ENCODE results near the gene WDFY1. TPM values are rescaled to one million over a fixed set of nuclear protein-coding genes. Genes with fewer than 3 reads are reported as not detected.
"Not testable (repeated sequence)": the region's sequence is repeated elsewhere in the genome, so short reads cannot be mapped to it uniquely, and the experiment has no call there.

Gene WDFY1
- total RNA-seq, 1 experiment from 2014 or later: 77.7 TPM

DNA sequence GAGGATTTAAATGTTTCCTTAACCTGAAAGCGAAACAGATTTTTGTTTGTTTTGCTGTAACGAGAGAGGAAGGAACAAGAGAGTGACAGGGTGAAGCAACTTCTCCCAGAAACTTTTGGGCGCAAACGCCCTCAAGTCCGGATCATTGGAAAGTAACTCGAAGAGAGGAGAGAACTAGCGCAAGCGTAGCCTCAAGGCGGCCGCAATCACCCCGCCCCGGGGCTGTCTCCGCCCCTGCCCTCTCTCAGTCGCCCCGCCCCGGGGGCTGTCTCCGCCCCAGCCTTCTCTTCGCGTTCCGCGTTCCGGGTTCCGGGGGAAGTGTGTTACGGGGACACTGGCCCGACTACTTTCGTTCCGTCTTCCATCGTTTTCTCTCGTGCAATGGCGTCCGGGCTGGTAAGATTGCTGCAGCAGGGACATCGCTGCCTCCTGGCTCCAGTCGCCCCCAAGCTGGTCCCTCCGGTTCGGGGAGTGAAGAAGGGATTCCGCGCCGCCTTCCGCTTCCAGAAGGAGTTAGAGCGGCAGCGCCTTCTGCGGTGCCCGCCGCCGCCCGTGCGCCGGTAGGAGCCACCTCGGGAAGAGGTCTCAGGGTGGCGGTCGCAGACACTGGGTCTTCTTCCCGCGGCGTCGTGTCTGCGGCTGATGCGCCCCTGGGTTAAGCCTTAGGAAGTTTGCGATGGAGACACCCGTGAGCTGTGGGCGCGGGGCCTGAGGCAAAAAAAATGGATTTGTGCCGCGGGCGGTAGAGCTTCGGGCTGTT lies 12.1 kb upstream of the WDFY1 start, which contains the start of gene MRPL44:
Gene MRPL44 (plus strand): TSS at position 372 of the 760 bp plus-strand sequence. CDS start 10 bp downstream, at position 382.
- peak; percentile 96 for DNase-seq (ENCODE audit: low spot score)

DNA sequence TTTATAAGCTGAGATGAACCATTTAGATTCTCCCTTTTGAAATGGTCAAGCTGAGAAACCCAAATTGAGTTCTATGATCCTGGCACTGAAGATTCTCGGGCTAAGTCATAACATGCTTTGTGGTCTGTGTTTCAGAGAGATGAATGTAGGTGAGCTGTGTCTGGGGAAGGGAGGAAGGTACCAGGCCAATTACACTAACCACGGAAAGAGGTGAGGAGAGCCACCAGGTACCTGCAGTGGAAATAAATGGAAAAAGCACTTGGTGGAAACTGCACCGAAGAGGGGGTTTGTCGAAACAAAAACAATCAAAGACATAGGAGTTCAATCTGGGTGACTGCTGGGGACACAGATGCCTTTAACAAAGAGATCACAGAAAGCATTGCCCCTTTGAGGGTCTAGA lies 11.2 kb upstream of the WDFY1 start:
- DNase-seq (ENCODE audit: low spot score): no peak

DNA sequence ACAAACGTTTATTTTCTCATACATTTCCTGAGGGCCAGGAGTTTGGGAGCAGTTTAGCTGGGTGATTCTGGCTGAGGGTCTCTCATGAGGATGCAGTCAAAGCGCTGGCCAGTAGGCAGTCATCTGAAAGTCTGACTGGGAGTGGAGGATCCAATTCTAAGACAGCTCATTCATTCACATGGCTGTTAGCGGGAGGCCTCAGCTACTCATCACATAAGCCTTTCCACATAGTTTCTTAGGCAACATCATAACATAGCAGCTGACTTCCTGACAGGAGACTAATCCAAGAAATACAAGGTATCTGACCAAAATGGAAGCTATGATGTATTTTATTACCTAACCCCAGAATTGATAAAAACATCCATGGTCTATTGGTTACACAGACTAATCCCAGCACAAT lies 9.3 kb upstream of the WDFY1 start:
- no peak for DNase-seq (ENCODE audit: low spot score)

DNA sequence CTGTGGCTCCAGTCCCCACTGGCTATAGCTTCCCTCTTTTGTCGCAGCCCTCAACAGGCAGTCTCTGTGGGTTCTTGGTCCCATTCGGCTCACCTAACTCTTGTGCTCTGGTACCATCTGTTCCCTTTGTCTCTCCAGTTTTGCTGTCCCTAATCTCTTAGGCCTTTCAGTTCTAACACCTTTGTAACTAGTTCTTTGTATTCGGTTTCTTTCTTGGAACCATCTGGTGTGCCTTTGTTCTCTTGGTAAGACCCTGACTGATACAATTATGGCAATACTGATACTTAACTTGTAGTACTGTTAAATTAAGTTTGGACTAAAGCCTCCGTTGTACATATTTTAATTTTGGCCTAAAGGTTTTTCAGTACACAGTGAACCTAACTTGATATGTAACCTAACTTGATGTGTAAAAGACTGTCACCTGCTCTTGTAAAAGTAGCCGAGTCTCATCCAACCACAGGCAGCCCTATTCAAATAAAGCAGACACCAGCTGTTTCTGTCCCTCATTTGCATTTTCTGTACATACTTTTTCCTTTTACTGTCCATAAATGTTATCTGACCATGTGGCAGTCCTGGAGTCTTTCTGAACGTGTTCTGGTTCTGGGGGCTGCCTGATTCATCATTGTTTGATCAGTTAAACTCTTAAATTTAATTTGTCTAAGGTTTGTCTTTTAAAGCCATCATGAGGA lies 7.3 kb upstream of the WDFY1 start:
- DNase-seq (ENCODE audit: low spot score): no peak

DNA sequence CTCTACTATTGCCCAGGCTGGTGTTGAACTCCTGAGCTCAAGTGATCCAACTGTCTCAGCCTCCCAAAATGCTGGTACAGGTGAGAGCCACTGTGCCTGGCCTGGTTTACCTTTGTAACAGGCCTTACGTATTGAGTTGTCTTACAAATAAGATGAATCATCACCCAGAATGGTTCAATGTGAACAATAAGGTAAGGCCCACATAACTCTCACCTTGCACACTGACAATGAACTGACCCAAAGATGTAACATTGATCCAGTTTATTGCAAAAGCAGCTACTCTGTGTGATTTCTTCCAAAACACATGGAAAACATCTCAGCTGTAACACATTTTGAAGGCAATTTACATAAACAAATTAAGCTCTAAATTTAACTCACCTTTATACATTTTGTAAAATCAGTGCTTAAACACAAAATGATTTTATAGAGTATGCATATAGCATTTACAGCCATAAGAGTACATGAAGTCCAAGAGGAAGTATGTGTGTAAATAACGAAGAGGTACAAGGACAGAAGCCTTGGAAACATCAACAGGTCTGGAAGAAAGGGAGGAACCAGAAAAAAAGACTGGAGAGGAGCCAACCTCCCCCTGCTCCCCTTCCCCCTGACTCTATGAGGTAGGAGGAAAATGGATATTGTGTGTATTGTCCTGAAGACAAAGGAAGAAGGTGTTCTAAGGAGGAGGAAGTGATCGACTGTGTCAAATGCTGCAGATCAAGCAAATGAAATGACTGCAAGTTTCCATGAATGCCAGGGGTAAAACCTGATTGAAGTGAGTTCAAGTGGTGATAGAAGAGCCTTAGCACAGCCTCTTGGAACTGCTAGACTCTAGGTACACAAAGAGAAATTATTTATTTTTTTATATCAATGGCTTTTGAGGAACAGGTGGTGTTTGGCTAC lies 5.6 kb upstream of the WDFY1 start:
- no peak for DNase-seq (ENCODE audit: low spot score)

DNA sequence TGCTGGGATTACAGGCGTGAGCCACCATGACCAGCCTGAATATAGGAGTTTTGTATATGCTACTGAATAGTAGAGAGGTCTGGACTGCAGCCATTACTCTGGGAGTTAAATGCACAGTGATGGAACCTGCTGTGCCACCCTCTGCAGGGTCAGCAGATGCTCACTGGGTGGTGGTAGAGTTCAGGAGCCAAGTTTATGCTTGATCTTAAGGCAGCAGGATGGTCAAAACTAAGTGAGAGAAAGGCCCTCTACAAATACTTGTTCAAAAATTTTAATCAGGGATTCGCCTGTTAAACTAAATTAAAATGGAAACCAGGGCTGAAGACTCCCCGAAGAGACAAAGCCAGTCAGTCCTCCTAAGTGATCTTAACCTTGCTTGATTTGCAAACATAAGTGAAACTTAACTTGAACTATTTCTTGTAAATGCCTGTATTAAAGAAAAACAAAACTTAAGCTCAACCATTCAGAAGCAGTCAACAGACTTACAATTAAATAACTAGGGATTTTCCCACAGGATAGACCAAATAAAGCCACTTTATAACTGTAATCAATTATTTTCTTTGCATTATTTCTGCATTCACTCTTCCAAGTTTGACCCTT lies 4.2 kb upstream of the WDFY1 start:
- peak; percentile 18 for DNase-seq (ENCODE audit: low spot score)

DNA sequence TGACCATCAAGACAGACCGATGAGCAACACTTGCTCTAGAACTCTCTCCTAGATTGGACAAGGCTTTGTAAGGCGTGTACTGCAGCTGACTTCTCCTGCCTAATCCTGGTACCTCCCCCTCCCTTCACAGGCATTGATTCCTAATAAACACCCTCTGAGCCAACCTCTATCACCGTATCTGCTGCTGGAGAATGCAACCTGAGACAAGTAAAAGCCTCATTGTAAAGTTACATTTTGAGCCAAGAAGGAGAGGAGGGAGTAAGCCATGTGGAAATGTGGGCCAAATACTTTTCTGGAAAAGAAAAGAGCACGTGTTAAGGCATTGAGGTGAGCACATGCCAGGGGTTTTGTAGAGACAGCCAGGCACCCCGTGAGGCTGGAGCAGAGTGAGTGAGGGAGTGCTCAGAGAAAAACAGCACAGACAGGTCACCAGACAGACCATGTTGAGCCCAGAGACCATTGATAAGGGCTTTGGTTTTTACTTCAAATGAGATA lies 2.6 kb upstream of the WDFY1 start:
- no peak for DNase-seq (ENCODE audit: low spot score)

DNA sequence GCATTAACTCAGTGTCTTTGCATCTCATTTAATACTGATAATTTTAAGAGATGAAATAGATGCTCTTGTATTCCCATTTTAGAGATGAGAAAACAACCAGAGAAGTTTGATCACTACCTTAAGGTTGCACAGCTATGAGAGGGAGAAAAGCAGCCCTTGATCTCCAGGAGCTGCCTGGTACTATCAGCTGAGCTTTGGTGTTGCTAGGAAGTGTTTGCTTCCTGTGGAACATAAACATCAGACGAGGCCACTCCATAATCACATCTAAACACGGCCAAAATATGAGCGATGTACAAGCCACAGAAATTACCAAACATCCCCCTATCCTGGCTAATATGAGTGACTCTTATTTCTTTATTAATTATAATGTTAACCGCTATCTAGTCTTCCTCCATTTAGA lies 620 bp upstream of the WDFY1 start:
- DNase-seq (ENCODE audit: low spot score): no peak

DNA sequence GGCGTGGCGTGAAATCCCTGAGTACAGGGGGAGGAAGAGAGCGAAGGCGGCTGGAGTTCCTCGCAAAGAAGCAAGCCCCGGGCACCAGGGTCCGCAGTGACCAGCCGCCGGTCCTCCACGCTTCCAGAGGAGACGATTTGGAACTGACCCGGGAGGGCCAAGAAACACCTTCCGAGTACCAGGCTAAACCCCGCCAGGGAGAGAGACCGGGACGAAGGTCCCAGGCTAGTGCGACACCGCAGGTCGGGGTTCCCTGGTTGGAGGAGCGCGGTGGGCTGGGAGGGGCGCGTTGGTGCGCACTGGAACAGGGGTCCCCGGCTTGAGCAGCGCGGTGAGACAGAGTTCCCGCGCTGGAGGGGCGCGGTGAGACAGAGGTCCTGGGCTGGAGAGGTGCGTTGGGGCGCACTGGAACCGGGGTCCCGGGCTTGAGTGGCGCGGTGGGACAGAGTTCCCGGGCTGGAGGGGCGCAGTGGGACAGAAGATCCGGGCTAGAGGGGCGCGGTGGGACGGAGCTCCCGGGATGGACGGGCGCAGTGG lies 901 bp downstream of the WDFY1 start:
- DNase-seq (ENCODE audit: low spot score): peak; percentile 58

DNA sequence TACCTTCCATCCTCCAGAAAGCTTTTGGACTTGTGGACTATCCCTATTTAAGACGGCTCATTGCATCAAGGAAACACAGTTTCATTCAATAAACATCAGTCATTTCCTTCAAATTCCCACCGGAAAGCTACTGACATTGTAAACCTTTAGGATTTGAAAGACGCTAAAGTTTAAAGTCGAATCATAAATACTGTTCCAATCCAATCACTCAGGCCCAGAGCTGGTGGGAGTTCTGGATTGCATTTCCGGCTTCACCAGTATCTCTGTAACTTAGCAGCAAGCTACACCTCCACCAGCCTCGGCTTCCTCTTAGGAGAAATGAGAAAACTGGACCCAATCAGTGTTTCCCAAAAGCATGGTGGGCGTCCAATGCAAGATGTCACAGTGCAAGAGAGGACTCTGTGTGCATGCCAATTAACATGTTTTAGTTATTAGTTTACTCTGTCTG lies 1.6 kb downstream of the WDFY1 start:
- peak; percentile 65 for DNase-seq (ENCODE audit: low spot score)

DNA sequence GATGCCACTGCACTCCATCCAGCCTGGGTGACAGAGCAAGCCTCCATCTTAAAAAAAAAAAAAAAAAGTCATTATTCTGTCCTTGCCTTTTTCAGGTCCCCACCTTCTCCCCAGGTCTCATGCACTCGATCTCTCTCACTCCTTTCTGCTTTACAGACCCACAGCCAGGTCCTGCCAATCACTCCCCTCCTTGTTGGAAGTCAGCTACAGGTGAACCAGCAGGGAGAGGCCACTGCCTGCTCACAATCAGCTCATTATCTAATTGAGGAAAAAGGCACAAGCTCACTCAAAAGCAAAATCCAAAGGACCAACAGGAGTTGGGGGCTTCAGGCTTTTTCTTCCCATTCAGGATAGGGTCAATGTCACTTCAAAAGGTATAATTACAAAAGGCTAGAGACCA lies 2.0 kb downstream of the WDFY1 start:
- DNase-seq (ENCODE audit: low spot score): no peak

DNA sequence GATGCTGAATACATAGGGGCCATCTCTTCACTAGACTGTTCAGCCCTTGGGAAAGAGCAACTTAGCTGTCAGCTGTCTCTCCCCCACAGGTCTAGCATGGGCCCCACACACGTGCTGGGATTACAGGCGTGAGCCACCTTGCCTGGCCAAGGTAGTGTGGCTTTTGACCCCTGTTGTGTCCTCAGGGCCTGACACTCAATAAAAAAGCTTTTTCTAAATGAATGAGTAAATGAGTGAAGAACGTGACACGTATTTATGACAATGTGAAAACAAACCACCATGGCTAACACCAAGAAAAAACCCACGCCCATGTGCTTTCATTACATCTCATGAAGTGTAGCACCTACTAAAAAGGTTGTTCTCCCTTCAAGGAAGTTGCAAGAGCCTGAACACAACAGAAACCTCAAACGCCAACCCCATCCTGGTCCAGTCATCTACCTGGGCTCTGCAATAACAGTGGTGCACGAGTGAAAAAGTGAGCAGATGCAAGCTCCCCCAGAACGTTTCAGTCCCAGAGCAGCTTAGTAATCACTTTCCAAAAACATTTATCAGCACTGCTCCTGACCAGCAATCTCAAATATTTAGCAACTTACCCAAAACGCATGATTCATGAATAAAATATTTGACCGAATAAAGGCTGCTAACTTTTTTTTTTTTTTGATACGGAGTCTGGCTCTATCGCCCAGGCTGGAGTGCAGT lies 3.4 kb downstream of the WDFY1 start:
- no peak for DNase-seq (ENCODE audit: low spot score)

DNA sequence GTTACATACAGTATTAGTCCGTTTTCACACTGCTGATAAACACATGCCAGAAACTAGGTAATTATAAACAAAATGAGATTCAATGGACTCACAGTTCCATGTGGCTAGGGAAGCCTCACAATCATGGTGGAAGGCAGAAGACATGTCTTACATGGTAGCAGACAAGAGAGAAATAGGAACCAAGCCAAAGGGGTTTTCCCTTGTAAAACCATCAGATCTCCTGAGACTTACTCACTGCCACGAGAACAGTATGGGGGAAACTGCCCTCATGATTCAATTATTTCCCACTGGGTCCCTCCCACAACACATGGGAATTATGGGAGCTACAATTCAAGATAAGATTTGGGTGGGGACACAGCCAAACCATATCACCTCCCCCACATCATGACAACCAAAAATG lies 5.7 kb downstream of the WDFY1 start:
- DNase-seq (ENCODE audit: low spot score): not testable (repeated sequence)

DNA sequence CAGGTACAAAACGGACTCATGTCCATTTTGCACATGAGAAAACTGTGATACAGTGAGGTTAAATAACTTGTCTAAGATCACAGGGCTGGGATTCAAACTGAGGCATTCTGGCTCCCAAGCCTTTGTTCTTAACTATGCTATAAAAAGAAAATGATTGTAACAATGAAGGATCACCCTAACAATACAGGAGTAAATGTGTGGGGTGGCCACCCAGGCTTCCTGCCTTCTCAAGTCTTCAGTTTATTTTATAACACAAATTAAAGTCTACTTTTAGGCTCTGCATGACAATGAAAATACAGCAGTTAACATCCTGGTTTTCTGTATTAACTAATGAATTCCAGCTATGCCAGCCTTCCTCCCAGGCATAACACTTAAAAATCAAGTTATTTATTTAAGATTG lies 7.6 kb downstream of the WDFY1 start:
- no peak for DNase-seq (ENCODE audit: low spot score)

DNA sequence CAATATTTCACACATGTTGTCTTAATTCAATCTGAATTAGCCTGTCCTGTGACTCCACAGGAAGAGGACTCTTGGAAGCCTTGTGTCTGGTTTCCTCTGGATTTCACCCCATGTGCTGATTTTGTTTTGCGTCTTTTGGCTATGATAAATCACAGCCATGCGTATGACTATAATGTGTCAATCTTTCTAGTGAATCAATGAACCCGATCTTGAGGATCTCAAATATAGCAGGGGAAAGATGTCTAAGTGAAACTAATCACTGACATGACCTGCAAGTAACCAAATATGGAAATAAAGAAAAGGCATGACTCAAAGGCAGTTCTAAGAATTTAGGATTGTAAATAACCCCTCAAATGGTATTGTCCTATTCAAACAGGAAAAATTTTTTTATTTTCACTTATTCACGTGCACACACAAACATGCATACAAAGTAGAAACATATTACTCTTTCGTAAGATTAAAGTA lies 8.2 kb downstream of the WDFY1 start:
- DNase-seq (ENCODE audit: low spot score): no peak

DNA sequence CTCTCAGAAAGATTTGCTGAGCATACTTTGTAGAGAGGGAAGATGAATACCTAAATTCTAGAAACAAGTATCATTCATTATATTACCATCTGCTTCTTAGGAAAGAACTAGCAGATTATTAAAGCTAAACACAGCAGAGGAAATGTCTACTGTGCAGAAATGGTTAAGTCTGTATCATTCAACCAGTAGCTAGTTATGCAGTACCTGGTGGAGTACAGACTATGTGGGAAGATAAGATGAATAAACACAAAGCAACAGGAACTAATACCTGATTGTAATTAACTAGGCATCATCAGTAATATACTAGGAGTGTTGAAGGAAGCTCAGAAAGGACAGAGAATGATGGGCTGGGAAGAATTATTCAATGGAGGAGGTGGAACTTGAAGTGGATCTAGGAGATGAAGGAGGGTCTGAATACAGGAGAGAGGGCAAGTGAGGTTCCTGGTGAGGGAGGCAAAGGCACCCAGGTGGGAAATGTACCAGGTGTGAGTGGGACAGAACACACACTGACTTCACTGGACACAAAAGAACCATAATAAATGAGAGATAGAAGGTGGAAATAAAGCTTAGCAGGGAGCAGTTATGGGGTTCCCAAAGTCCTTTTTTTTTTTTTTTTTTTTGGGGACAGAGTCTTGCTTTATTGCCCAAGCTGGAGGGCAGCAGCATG lies 9.5 kb downstream of the WDFY1 start:
- DNase-seq (ENCODE audit: low spot score): no peak

DNA sequence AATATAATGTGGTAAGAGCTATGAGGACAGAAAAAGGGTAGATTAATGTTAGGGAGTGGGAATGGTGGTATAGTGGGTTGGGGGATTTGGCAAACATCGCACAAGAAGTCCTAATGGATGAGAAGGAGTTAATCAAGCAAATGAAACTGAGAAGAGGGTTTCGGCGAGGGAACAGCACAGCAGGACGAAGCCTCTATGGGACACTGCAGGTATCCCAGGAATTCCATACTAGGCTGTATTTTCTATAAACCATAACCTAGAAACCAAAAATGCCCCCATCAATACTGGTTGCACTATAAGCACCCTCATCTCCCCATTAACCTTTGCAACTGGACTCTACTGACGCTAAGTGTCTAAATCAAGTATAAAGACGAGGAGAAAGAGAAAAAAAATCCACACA lies 10.3 kb downstream of the WDFY1 start:
- no peak for DNase-seq (ENCODE audit: low spot score)

DNA sequence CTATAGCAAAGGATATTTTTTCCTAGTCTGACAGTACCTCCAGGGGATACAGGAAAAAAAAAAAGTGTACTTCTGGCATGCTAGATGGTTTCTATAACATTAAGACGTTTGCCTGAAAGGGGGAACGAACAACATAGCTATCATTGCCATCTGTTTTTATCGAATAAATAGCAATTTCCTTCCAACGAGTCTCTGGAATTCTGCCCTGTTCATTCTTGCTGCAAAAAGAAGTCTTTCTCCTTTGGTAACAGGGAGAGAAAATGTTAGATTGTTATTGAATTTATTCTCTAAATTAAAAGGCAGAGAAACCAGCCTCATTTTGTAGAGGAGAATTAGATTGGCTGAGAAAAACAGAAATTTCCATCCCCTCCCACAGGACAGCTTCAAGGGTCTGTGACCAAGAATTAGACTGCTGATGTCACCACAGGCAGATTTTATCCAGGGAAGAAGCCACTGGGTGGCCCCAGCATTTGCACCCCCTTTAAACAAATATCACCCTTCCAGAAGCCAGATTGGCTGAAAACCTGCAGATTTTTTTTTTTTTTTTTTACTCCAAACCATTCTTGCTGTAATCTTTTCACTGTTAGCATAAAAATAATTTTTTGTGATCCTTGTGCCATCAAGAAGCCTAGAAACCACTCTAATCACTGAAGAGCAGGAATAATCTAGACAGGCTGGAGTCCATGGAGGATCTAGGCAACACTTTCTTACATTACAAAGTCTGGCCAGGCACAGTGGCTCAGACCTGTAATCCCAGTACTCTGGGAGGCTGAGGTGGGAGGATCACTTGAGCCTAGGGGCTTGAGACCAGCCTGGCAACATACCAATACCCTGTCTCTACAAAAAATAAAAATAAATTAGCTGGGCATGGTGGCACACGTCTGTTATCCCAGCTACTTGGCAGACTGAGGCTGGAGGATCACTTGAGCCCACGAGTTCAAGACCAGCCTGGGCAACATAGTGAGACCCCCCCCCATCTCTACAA lies 12.0 kb downstream of the WDFY1 start:
- DNase-seq (ENCODE audit: low spot score): no peak

Measured in HT-29 (cell line).